Heart right ventricle (tissue), 16 donors: ENCODE measurements around the gene RAD21L1. TPM values are rescaled to one million over a fixed set of nuclear protein-coding genes. Genes with fewer than 3 reads are reported as not detected.

ENCODE experiments used
- ATAC-seq, 8 donors: fragments of 200-7000 bp; cut with Tn5 transposase; one replicate each; pipeline ENCODE4 v1.9.1; 2020; ENCODE audit warnings: mild to moderate bottlenecking in 8 of 8, moderate library complexity in 8 of 8, moderate number of reproducible peaks in 1 of 8
- DNase-seq, 2 donors: peaks; one replicate each; pipeline ENCODE4 v3.0.0-alpha.2; 2020
- H3K27ac ChIP-seq, 10 donors: fragments of 200-600 bp; sonication (generic) in 2 of 10; one replicate each; pipeline versions ENCODE4 v1.5.0 to v1.8.0; 2020 to 2022; ENCODE audit warnings: mild to moderate bottlenecking in 3 of 10
- H3K27me3 ChIP-seq, 7 donors: fragments of 200-600 bp; one replicate each; pipeline ENCODE4 v1.8.0; 2021 to 2022; ENCODE audit warnings: mild to moderate bottlenecking in 2 of 7
- H3K36me3 ChIP-seq, 9 donors: fragments of 200-600 bp; sonication (generic) in 1 of 9; one replicate each; pipeline versions ENCODE4 v1.5.0 to v1.8.0; 2020 to 2022; ENCODE audit warnings: mild to moderate bottlenecking in 2 of 9
- H3K4me1 ChIP-seq, 9 donors: fragments of 200-600 bp; sonication (generic) in 1 of 9; one replicate each; pipeline versions ENCODE4 v1.5.0 to v1.8.0; 2020 to 2022; ENCODE audit warnings: mild to moderate bottlenecking in 4 of 9
- H3K4me3 ChIP-seq, 10 donors: fragments of 200-600 bp; sonication (generic) in 2 of 10; one replicate each; pipeline versions ENCODE4 v1.5.0 to v1.8.0; 2020 to 2022; ENCODE audit warnings: mild to moderate bottlenecking in 7 of 10, moderate library complexity in 2 of 10
- H3K9me3 ChIP-seq, 11 donors: fragments of 200-600 bp in 10 of 11; sonication (generic) in 2 of 11; one replicate each; pipeline versions ENCODE4 v1.5.0 to v1.8.0; 2013 to 2022; ENCODE audit warnings: mild to moderate bottlenecking in 2 of 11, control low read depth in 1 of 11, moderate library complexity in 1 of 11
- CTCF ChIP-seq, 9 donors: fragments of 200-600 bp; sonication (generic) in 2 of 9; IDR thresholded peaks; one replicate each; pipeline versions ENCODE4 v1.5.0 to v1.8.0; 2021 to 2022; ENCODE audit warnings: antibody characterized with exemption in 9 of 9, mild to moderate bottlenecking in 5 of 9, moderate library complexity in 1 of 9
- WGBS, 2 donors: extraction: QIAGEN DNeasy Blood & Tissue Kit; methylation state at CpG; one replicate each; pipeline ENCODE4 v1.1.7; 2013; ENCODE audit warnings: inconsistent platforms in 1 of 2; 5-methylcytosine and 5-hydroxymethylcytosine counted together
- intact Hi-C, 10 donors: fragments of 100-400 bp; cut with DNase I; formaldehyde crosslinking; loops; one replicate each; pipeline versions ENCODE4 v1.11.1 to v1.14.2; 2022
- polyA plus RNA-seq, 2 donors: library from polyadenylated mRNA; stranded (reverse); fragments of 200-250 nt; gene quantifications; one replicate each; pipeline ENCODE4 v1.2.3, GENCODE V29; 2013
- total RNA-seq, 10 donors: library from RNA; stranded (reverse); fragmentation: NEBNext Ultra II Directional in 3 of 10; extraction: Animal tissue kit (Norgen Biotek cat#: 25700) in 3 of 10; gene quantifications; one replicate each; pipeline versions ENCODE4 v1.2.1 to v1.2.4, GENCODE V29; 2021 to 2023
- donor health status: Arrhythmogenic right ventricular cardiomyopathy.
- donor health status: ischemic (EF 13 %, LVEDD 7.1; RV severe dilation, severe dysfunction).
- donor health status: healthy with polysubstance abuse.
- donor health status: DM: no; HTN: yes; CAD: no.
- donor health status: DM: no; HTN: no; CAD: no.
- donor health status: ischemic (EF 25% LVEDD 6.9; RV normal size, moderate dysfunction).
- donor health status: ischemic (EF 25% LVEDD 5.7; RV mildly dilated, moderate dysfunction).
- donor health status: healthy.
- donor health status: DM: yes; HTN: yes; CAD: no.
- donor health status: Ischemic cardiomyopathy.
- donor health status: ischemic (EF 35%, LVEDD 5.7; RV mildly dilated, moderate dysfunction).
- donor health status: nonischemic (EF 11% LVEDD 7.7; RV severe dilation, severe dysfunction).
- donor health status: DM: yes; HTN: yes; CAD: no.
- donor health status: PGD.
- donor health status: ischemic (EF 29% LVEDD 5.4; RV normal size, mild dysfunction).
- donor health status: nonischemic (EF 23%, LVEDD 6.1; RV moderate dilation, normal function).

The RAD21L1 gene
- total and polyA plus RNA-seq, 12 donors = not detected

- no peak for TF ChIP-seq CTCF (IDR thresholded peaks at IDR 0.05)
- ATAC-seq = no peak
Observed at GRCh38 chr20:1240549-1240948, 14.7 kb downstream of the RAD21L1 start.

GRCh38 chr20:1241456-1241855 lies 15.6 kb downstream of the RAD21L1 start:
- Histone ChIP-seq H3K4me3 (no peak overlapping the region), H3K27ac (no peak overlapping the region), H3K36me3 (no peaks in the 10 kb centered on the region), H3K4me1 (peaks cover 0 to 11% (median 0%) of the 10 kb centered on the region in 9 donors), H3K27me3 (peaks cover 0 to 11% (median 4%) of the 10 kb centered on the region in 7 donors), H3K9me3 (no peaks in the 10 kb centered on the region)
- intact Hi-C loops = no loop called here
- no peak for DNase-seq
- no peak for TF ChIP-seq CTCF (IDR thresholded peaks at IDR 0.05)
- no peak for ATAC-seq

More at GRCh38 chr20:1240549-1240948, 14.7 kb downstream of the RAD21L1 start:
- Histone ChIP-seq H3K4me1 (peaks cover 0 to 6% (median 0%) of the 10 kb centered on the region in 9 donors), H3K27ac (no peak overlapping the region), H3K36me3 (no peaks in the 10 kb centered on the region), H3K4me3 (no peak overlapping the region), H3K27me3 (peaks cover 0 to 17% (median 4%) of the 10 kb centered on the region in 7 donors), H3K9me3 (no peaks in the 10 kb centered on the region)
- DNase-seq = no peak
- intact Hi-C loops = no loop called here
- 81 to 82% methylated on average over 5 of the region's 5 CpGs for WGBS, 2 donors

GRCh38 chr20:1242099-1242498 lies 16.3 kb downstream of the RAD21L1 start:
- DNase-seq (no peak), ATAC-seq (no peak)
- H3K4me3 ChIP-seq = no peak overlapping the region
- H3K4me1 ChIP-seq = peaks cover 0 to 11% (median 0%) of the 10 kb centered on the region in 9 donors
- TF ChIP-seq CTCF (IDR thresholded peaks at IDR 0.05) = no peak
- WGBS, 2 donors = 86 to 88% methylated on average over 3 of the region's 3 CpGs
- no peak overlapping the region for H3K27ac ChIP-seq
- intact Hi-C loops = no loop called here
- peaks cover 0 to 11% (median 4%) of the 10 kb centered on the region in 7 donors for H3K27me3 ChIP-seq
- no peaks in the 10 kb centered on the region for H3K36me3 ChIP-seq
- H3K9me3 ChIP-seq = no peaks in the 10 kb centered on the region

GRCh38 chr20:1242530-1242929 lies 16.7 kb downstream of the RAD21L1 start:
- H3K4me1 ChIP-seq = peaks cover 0 to 11% (median 0%) of the 10 kb centered on the region in 9 donors
- no peaks in the 10 kb centered on the region for H3K9me3 ChIP-seq
- no peak overlapping the region for H3K4me3 ChIP-seq
- H3K27me3 ChIP-seq = peaks cover 0 to 11% (median 4%) of the 10 kb centered on the region in 7 donors
- 56 to 60% methylated on average over 2 of the region's 2 CpGs for WGBS, 2 donors
- ATAC-seq (no peak), DNase-seq (no peak)
- no peak for TF ChIP-seq CTCF (IDR thresholded peaks at IDR 0.05)
- no peaks in the 10 kb centered on the region for H3K36me3 ChIP-seq
- intact Hi-C loops = no loop called here
- no peak overlapping the region for H3K27ac ChIP-seq
